Parathyroid adenoma (tissue), 2 donors: Measurements from ENCODE around the gene RGS11.

Experiments
- H2AFZ ChIP-seq: fragments of 300-600 bp; sonication (generic); one replicate; pipeline ENCODE4 v1.7.0; 2017; ENCODE audit warnings: antibody characterized with exemption, mild to moderate bottlenecking
- H3K27ac ChIP-seq: fragments of 300-600 bp; sonication (generic); one replicate; pipeline ENCODE4 v1.7.0; 2017
- H3K27me3 ChIP-seq: fragments of 300-600 bp; sonication (generic); one replicate; pipeline ENCODE4 v1.7.0; 2017; ENCODE audit warnings: low read length; ENCODE audit not compliant: control insufficient read depth, insufficient read depth
- H3K36me3 ChIP-seq: fragments of 300-600 bp; sonication (generic); one replicate; pipeline ENCODE4 v1.7.0; 2017; ENCODE audit warnings: low read length; ENCODE audit not compliant: control insufficient read depth, insufficient read depth
- H3K4me1 ChIP-seq: fragments of 300-600 bp; sonication (generic); one replicate; pipeline ENCODE4 v1.7.0; 2017; ENCODE audit warnings: control low read depth
- H3K4me2 ChIP-seq: fragments of 300-600 bp; sonication (generic); one replicate; pipeline ENCODE4 v1.7.0; 2017; ENCODE audit warnings: low read length
- H3K4me3 ChIP-seq: fragments of 300-600 bp; sonication (generic); one replicate; pipeline ENCODE4 v1.7.0; 2017; ENCODE audit warnings: low read depth, low read length
- H3K79me2 ChIP-seq: fragments of 300-600 bp; sonication (generic); one replicate; pipeline ENCODE4 v1.7.0; 2017; ENCODE audit warnings: control low read depth
- H3K9ac ChIP-seq: fragments of 300-600 bp; sonication (generic); one replicate; pipeline ENCODE4 v1.7.0; 2017; ENCODE audit warnings: mild to moderate bottlenecking
- H3K9me3 ChIP-seq: fragments of 300-600 bp; sonication (generic); one replicate; pipeline ENCODE4 v1.7.0; 2017; ENCODE audit warnings: low read length; ENCODE audit not compliant: control insufficient read depth
- TF ChIP-seq, protein P1 (sequence below): fragments of 300-600 bp; sonication (generic); IDR thresholded peaks from one replicate; pipeline ENCODE4 v1.7.0; 2017; ENCODE audit warnings: antibody characterized with exemption, mild to moderate bottlenecking
- donor health status: primary hyperparathyroidism.

RGS11 gene

DNA sequence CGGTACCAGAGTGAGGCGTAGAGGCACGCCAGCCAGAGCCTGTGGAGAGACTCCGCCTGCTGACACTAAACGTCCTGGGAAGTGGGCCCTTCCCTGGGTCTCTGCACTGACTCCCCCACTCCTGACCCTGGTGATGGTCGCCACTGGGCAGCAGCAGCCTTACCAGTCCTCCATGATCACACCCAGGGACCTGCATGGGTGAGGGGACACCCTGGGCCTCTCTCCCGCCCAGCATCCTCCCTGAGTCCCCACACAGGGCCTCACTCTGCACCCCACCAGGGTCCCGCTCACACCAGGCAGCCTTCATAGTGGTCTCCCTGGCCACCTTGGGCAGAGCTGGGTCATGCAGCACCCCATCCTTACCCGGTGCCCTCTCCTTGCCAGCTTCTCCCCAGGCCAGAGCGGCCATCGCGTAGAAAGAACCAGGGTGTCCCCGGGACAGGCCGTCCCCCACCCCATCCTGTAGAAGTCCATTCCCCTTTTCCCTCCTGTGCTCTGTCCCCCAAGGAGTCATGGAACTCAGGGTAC is 10.7 kb downstream of the RGS11 start:
- Histone ChIP-seq H3K27me3 (no peaks in the 10 kb centered on the region), H3K9ac (no peak overlapping the region), H3K4me1 (no peaks in the 10 kb centered on the region), H3K27ac (no peak overlapping the region), H3K4me3 (no peak overlapping the region), H2AFZ (no peak overlapping the region), H3K79me2 (no peaks in the 10 kb centered on the region), H3K9me3 (no peaks in the 10 kb centered on the region), H3K36me3 (no peaks in the 10 kb centered on the region), H3K4me2 (no peak overlapping the region)
- TF ChIP-seq, protein P1, sequence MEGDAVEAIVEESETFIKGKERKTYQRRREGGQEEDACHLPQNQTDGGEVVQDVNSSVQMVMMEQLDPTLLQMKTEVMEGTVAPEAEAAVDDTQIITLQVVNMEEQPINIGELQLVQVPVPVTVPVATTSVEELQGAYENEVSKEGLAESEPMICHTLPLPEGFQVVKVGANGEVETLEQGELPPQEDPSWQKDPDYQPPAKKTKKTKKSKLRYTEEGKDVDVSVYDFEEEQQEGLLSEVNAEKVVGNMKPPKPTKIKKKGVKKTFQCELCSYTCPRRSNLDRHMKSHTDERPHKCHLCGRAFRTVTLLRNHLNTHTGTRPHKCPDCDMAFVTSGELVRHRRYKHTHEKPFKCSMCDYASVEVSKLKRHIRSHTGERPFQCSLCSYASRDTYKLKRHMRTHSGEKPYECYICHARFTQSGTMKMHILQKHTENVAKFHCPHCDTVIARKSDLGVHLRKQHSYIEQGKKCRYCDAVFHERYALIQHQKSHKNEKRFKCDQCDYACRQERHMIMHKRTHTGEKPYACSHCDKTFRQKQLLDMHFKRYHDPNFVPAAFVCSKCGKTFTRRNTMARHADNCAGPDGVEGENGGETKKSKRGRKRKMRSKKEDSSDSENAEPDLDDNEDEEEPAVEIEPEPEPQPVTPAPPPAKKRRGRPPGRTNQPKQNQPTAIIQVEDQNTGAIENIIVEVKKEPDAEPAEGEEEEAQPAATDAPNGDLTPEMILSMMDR = no peak

DNA sequence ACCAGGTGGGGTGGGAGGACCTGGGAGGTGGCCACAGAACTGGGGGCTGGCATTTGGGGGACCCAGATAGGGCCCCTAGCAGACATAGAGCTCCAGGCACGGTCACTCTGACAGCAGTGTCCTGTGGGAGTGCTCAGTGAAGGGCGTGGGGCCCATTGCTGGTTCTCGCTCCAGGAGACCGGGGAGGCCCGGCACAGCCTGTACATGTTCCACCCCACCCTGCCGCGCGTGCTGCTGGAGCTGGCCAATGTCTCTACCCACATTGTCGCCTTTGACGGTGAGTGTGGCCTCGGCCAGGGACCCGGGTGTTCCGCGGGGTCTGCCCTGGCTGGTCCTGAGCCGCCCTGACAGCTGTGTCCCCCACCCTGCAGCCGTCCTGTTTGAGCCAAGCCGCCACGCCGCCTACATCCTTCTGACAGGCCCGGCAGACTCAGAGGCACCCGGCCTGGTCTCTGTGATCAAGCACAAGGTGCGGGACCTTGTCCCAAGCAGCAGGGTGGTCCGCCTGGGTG is 11.2 kb downstream of the RGS11 start:
- Histone ChIP-seq H3K36me3 (no peaks in the 10 kb centered on the region), H3K4me2 (no peak overlapping the region), H2AFZ (no peak overlapping the region), H3K27me3 (no peaks in the 10 kb centered on the region), H3K9me3 (no peaks in the 10 kb centered on the region), H3K4me3 (no peak overlapping the region), H3K9ac (no peak overlapping the region), H3K27ac (no peak overlapping the region), H3K79me2 (no peaks in the 10 kb centered on the region), H3K4me1 (no peaks in the 10 kb centered on the region)
- TF ChIP-seq, protein P1 = no peak

DNA sequence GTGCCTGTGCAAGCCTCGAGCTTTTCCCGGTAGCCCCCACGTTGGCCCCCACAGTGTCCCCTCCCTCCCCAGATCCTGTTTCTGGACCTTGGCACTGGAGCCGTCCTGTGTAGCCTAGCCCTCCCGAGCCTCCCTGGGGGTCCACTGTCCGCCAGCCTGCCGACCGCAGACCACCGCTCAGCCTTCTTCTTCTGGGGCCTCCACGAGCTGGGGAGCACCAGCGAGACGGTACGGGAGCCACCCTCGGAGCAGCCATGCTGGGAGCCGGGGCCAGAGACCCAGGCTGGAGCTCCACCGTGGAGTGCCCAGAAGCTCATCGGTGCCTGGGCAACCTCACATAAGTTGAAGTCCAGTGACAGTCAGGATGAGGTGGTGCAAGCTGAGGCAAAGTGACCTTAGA is 11.8 kb downstream of the RGS11 start:
- no peaks in the 10 kb centered on the region for H3K36me3 ChIP-seq
- no peaks in the 10 kb centered on the region for H3K4me1 ChIP-seq
- no peak overlapping the region for H3K9ac ChIP-seq
- H3K79me2 ChIP-seq = no peaks in the 10 kb centered on the region
- no peak overlapping the region for H3K27ac ChIP-seq
- H2AFZ ChIP-seq = no peak overlapping the region
- H3K9me3 ChIP-seq = no peaks in the 10 kb centered on the region
- no peak overlapping the region for H3K4me3 ChIP-seq
- TF ChIP-seq, protein P1 = no peak
- no peak overlapping the region for H3K4me2 ChIP-seq
- H3K27me3 ChIP-seq = no peaks in the 10 kb centered on the region

DNA sequence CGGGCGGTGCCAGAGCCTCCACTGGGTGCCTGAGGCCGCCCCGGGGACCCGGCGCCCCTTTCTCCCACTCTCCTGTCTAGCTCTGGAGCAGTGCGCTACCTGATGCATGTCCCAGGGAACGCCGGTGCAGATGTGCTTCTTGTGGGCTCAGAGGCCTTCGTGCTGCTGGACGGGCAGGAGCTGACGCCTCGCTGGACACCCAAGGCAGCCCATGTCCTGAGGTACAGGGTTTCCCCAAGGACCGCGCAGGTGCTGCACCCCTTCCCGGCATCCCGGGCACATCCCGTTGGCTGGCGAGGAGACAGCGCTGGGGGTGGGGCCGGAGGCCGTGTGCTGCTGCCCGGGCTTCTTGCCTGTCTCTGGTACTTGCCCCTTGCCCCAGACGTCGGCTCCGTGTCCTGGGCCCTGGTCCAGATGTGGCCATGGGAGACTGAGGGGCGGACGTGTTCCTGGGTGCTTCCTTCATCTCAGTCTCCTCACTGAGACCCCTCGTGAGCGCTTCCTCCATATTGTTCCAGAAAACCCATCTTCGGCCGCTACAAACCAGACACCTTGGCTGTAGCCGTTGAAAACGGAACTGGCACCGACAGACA is 12.5 kb downstream of the RGS11 start:
- Histone ChIP-seq H3K4me3 (no peak overlapping the region), H2AFZ (no peak overlapping the region), H3K9me3 (no peaks in the 10 kb centered on the region), H3K36me3 (no peaks in the 10 kb centered on the region), H3K4me1 (no peaks in the 10 kb centered on the region), H3K27ac (no peak overlapping the region), H3K9ac (no peak overlapping the region), H3K27me3 (no peaks in the 10 kb centered on the region), H3K4me2 (no peak overlapping the region), H3K79me2 (no peaks in the 10 kb centered on the region)
- TF ChIP-seq, protein P1 = no peak
